HFFc6 (cell line): ENCODE results near the gene SMG6. TPM values are rescaled to one million over a fixed set of nuclear protein-coding genes. Genes with fewer than 3 reads are reported as not detected.

Source experiments
- DNase-seq: peaks from one replicate; pipeline ENCODE4 v3.0.0-alpha.2; 2018
- H3K27ac Mint-ChIP-seq: 2 replicates; pipeline ENCODE4 v1.8.0; 2020; ENCODE audit warnings: mild to moderate bottlenecking, mixed read lengths
- H3K27me3 Mint-ChIP-seq: 2 replicates; pipeline ENCODE4 v1.8.0; 2021; ENCODE audit warnings: mild to moderate bottlenecking, moderate library complexity, mixed read lengths; ENCODE audit not compliant: insufficient read depth
- H3K36me3 Mint-ChIP-seq: 2 replicates; pipeline ENCODE4 v1.8.0; 2021; ENCODE audit warnings: low read depth, mixed read lengths
- H3K4me1 Mint-ChIP-seq: 2 replicates; pipeline ENCODE4 v1.8.0; 2020; ENCODE audit warnings: low read depth, mixed read lengths
- H3K4me3 Mint-ChIP-seq: 2 replicates; pipeline ENCODE4 v1.8.0; 2020; ENCODE audit warnings: mild to moderate bottlenecking, moderate library complexity, mixed read lengths
- H3K9me3 Mint-ChIP-seq: 2 replicates; pipeline ENCODE4 v1.8.0; 2020; ENCODE audit warnings: mild to moderate bottlenecking, mixed read lengths
- CTCF ChIP-seq: fragments of 200-600 bp; sonication (generic); IDR thresholded peaks from 2 replicates; pipeline ENCODE4 v1.5.0; 2021; ENCODE audit warnings: antibody characterized with exemption, mild to moderate bottlenecking
- total RNA-seq, 6 experiments: library from RNA; stranded (reverse); fragmentation: NEBNext Ultra II Directional; extraction: Animal tissue kit (Norgen Biotek cat#: 25700); gene quantifications; 2 replicates in 1 of 6; 3 replicates in 5 of 6; pipeline ENCODE4 v1.2.3, GENCODE V29; 2021

The SMG6 gene
- total RNA-seq, 6 experiments from 2014 or later = 29.5 to 37.4 (median 31.8) TPM

DNA sequence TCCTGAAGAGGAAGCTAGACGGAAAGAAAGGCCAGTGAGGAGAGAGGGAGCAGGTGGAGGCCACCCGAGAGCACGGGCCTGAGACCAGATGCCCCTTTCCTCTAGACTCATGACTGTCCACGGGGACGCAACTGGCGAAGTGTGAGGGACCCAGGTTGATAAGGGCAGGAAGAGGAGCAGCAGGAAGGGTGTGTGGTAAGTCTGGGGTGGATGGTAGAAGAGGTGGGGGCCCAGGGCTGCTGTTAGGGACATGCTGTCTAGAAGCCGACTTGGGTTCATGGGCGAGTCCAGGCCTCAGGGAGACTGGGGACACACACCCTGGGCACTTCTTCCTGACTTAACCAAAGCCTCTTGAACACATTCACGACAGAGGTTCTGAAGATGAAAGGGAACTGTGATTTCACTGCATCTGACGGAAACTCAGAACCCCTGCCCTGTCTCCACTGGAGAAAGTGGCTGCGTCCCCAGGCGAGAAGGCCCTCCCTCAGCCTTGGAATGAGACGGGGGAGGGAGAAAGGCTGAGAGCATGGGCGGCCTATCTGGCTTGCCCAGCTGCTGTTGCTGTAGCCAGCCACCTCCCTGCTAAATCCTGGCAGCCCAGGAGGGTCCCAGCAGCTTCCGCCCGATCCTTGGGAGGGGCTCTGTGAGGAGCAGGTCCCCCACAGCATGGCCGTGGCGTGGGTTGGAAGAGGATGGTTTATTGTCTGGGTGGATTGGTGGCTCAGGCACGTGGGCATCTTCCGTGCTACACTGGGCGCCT, 242.7 kb downstream of the SMG6 start:
- Mint-ChIP-seq H3K36me3 (peaks cover 23% of the 10 kb centered on the region), H3K27ac (peak overlapping the region; percentile 95), H3K27me3 (peaks cover 40% of the 10 kb centered on the region), H3K4me3 (peak overlapping the region; percentile 13; the same call in 1 of the 2 replicates), H3K9me3 (no peaks in the 10 kb centered on the region; the same call in 1 of the 2 replicates), H3K4me1 (peaks cover 67% of the 10 kb centered on the region)
- TF ChIP-seq CTCF = no peak
- DNase-seq = no peak

GRCh38 chr17:2060385-2060658, 243.3 kb downstream of the SMG6 start:
- H3K36me3 Mint-ChIP-seq = peaks cover 23% of the 10 kb centered on the region
- peaks cover 38% of the 10 kb centered on the region for H3K27me3 Mint-ChIP-seq
- H3K4me3 Mint-ChIP-seq = peak overlapping the region; percentile 13; the same call in 1 of the 2 replicates
- no peak for DNase-seq
- H3K9me3 Mint-ChIP-seq = no peaks in the 10 kb centered on the region; the same call in 1 of the 2 replicates
- H3K27ac Mint-ChIP-seq = peak overlapping the region; percentile 95
- TF ChIP-seq CTCF = no peak
- H3K4me1 Mint-ChIP-seq = peaks cover 62% of the 10 kb centered on the region

- Mint-ChIP-seq H3K27me3 (peaks cover 36% of the 10 kb centered on the region), H3K4me1 (peaks cover 56% of the 10 kb centered on the region), H3K36me3 (peaks cover 20% of the 10 kb centered on the region), H3K27ac (peak overlapping the region; percentile 95), H3K9me3 (no peaks in the 10 kb centered on the region; the same call in 1 of the 2 replicates), H3K4me3 (peak overlapping the region; percentile 30; the same call in 1 of the 2 replicates)
- no peak for TF ChIP-seq CTCF
- DNase-seq = no peak
Measured at GRCh38 chr17:2059547-2060384, 243.8 kb downstream of the SMG6 start.

DNA sequence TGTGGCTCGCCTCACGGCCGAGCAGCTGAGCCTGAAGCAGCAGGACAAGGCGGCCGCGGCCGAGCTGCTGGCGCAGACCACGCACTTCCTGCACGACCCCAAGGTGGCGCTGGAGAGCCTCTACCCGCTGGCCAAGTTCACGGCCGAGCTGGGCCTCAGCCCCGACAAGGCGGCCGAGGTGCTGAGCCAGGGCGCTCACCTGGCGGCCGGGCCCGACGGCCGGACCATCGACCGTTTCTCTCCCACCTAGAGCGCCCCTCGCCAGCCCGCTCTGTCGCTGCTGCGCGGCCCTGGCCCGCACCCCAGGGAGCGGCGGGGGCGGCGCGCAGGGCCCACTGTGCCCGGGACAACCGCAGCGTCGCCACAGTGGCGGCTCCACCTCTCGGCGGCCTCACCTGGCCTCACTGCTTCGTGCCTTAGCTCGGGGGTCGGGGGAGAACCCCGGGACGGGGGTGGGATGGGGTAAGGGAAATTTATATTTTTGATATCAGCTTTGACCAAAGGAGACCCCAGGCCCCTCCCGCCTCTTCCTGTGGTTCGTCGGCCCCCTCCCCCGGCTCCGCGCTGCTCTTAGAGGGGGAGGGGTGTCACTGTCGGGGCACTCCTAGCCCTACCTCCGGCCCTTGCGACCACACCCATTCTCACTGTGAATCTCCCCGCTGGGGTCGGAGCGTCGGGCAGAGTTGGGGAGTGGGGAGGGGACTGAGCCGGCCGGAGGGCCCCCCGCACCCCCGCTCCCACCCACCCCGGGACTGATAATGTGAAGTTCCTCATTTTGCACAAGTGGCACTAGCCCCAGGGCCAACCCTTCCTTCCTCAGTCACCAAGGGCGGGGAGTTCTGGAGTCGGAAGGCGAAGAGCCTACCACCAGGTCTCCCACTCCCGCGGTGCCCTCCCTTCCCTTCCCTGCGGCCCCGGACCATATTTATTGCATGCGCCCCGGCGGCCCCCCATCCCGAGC, 244.7 kb downstream of the SMG6 start:
- DNase-seq = peak; percentile 63
- H3K9me3 Mint-ChIP-seq = no peaks in the 10 kb centered on the region; the same call in 1 of the 2 replicates
- peak overlapping the region; percentile 60 for H3K4me3 Mint-ChIP-seq
- peak; percentile 89 for TF ChIP-seq CTCF
- peaks cover 15% of the 10 kb centered on the region for H3K36me3 Mint-ChIP-seq
- H3K4me1 Mint-ChIP-seq = peaks cover 47% of the 10 kb centered on the region
- H3K27ac Mint-ChIP-seq = peak overlapping the region; percentile 95
- peaks cover 29% of the 10 kb centered on the region for H3K27me3 Mint-ChIP-seq
